Subcutaneous adipose tissue (tissue), 4 donors: ENCODE data around the gene BCL2. TPM values are rescaled to one million over a fixed set of nuclear protein-coding genes. Genes with fewer than 3 reads are reported as not detected.

ENCODE experiments used
- CTCF ChIP-seq: fragments of 450-650 bp; IDR thresholded peaks from one replicate; pipeline ENCODE4 v1.5.1; 2016; ENCODE audit warnings: low read depth, mild to moderate bottlenecking, control low read depth, antibody characterized with exemption, moderate library complexity
- total RNA-seq, 4 donors: library from RNA; depleted of rRNA; stranded (reverse); fragments of >200 nt; gene quantifications; one replicate each; pipeline ENCODE4 v1.1.0, GENCODE V29; 2016

Gene BCL2
- total RNA-seq, 4 donors from 2014 or later: 50.3 to 82.5 (median 55.9) TPM

- TF ChIP-seq CTCF: no peak
These were observed 66.6 kb downstream of the BCL2 start for GRCh38 chr18:63253014-63253413.

GRCh38 chr18:63249771-63250170 lies 69.8 kb downstream of the BCL2 start:
- TF ChIP-seq CTCF: no peak

GRCh38 chr18:63247926-63248325 lies 71.6 kb downstream of the BCL2 start:
- no peak for TF ChIP-seq CTCF

DNA sequence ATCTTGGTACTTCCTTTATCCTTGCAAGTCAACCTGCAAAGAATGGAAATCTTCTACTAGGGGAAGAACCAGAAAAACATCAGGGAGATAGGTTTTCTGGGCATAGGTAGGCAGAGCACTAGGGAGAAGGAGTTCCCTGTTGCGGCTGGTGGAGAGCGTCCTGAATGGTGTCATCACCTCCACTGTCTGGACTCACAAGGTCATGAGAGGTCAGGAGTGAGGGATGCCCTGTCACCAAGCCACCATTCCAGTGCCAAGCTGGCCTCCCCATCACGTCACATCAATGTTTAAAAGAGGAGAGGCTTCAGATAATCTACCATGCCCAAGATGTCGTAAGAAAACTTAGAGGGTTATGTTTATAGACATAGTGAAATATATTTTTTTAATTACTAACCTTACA lies 72.1 kb downstream of the BCL2 start:
- TF ChIP-seq CTCF: no peak

GRCh38 chr18:63245600-63245999 lies 74.0 kb downstream of the BCL2 start:
- TF ChIP-seq CTCF: no peak

DNA sequence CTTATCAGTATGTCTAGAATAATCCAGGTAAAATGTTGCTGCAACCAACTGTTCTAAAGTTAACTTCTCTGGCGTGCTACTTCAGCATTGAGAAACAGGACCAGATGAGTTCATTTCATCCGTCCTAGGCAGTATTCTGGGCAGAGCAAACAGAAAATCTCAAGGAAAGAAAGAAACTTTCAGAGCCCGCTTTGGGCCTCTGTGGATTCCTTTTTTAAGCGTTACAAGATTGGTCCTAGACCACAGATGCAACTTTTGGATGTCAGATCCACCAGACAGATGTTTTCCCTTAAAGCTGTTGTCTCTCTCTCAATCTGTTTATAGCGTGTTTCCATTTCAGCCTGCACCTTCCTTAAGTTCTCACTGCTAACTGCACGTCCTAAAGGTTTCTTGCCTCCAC lies 75.0 kb downstream of the BCL2 start:
- no peak for TF ChIP-seq CTCF

DNA sequence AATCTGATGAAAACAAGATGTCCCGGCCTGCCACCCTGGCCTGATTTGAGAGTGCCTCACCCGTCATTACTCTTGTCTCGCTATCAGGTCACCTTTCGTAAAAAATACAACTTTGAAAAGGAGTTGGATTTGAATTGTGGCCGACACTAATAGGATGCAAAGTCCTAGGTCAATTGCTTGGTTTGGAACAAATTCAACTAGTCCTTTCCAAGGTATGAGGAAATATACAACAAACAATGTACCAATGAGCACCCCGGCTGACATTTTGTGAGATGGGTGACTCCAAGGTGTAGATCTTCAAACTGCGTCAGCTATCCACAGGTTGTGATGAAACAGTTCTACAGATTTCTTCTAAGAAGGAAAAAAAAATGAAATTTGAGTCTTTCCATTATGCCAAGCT lies 77.8 kb downstream of the BCL2 start:
- TF ChIP-seq CTCF: no peak

DNA sequence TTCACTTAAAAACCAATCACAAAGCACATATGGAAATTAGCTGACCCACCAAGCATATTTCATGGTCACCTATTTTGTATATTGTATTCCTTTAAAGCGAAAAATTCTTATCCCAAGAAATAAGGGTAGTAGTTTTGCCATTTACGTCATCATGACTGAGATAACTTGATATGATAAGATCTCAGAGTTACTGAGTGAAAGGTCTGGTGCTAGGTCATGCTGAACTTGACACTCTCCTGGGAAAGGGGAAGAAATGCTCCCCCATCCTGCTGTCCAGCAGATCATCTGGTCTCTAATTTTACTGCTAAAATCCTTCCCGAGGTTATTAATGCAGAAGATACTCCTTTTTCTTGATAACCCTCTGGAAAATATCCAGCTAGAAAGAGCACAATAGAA lies 78.3 kb downstream of the BCL2 start:
- TF ChIP-seq CTCF: no peak
